H1 (cell line): ENCODE results near the gene SVOPL. TPM values are rescaled to one million over a fixed set of nuclear protein-coding genes. Genes with fewer than 3 reads are reported as not detected.

ENCODE experiments used
- CBX5 ChIP-seq: fragments of 300-800, 300-1000 bp; sonication (generic); IDR thresholded peaks from 2 replicates; pipeline ENCODE4 v1.7.1; 2016; ENCODE audit warnings: antibody characterized with exemption, low read length, low read depth
- CREB1 ChIP-seq: IDR thresholded peaks from 2 replicates; pipeline ENCODE4 v1.6.1; 2012; ENCODE audit warnings: inconsistent platforms
- SRF ChIP-seq: IDR thresholded peaks from 2 replicates; pipeline ENCODE4 v1.6.1; 2011; ENCODE audit warnings: mild to moderate bottlenecking, low read depth, low read length, moderate library complexity
- polyA plus RNA-seq, 7 experiments: library from polyadenylated mRNA; depleted of rRNA in 3 of 7; stranded (reverse) in 5 of 7; unstranded in 2 of 7; fragments of >200 nt in 5 of 7; fragments of 200-250 nt in 2 of 7; gene quantifications; 1 replicate in 5 of 7; 2 replicates in 1 of 7; 4 replicates in 1 of 7; pipeline versions ENCODE4 v1.2.1 to v1.2.3, GENCODE V29; 2011 to 2013; ENCODE audit warnings: missing spikeins in 2 of 7, mixed read lengths in 2 of 7
- total RNA-seq: library from RNA; stranded (reverse); fragmentation: NEBNext Ultra II Directional; extraction: Animal tissue kit (Norgen Biotek cat#: 25700); gene quantifications from 2 replicates; pipeline ENCODE4 v1.2.1, GENCODE V29; 2021

SVOPL gene
- total and polyA plus RNA-seq, 2 of the 8 experiments (the other 6 are each of a cell fraction or from before 2014, with no cell fraction given): 1.1 to 1.4 TPM

DNA sequence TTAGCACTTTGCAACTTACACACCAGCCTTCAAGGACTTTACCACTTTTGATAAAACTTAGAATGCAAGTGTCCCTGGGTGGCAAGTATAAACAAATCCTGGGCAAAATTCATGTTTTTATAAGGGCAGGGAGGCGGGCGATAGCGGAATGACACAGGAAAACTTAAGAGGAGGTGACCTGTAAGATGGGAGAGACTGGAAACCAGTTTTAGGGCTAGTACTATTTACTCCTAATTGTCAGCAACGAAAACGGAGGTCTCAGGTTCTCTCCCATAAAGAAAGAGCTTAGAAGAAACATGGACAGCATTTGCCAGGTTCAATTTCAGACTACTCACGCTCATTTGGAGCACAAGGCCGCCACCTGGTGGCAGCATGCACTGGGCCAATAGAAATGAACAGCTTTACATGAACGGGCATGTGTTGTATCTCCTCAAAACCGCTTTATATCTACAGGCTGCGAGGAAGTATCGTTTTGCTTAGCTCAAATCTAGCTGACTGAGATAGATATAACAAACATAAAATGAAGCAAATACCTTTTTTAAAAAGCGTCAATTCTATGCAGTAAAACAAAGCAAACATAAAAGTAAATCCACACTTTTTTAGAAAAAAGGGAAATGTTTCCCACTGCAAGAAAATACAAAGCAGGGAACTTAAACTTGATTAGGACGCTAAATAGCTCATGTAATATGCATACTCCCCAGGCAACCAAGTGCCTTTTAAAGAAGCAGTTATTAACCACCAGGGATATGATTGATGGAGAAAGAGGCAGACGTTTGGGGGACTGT lies 37.6 kb upstream of the SVOPL start (continued):
- TF ChIP-seq CBX5 (no peak), CREB1 (no peak), SRF (0 out of 2 replicates have a peak, but pooled peaks have one; percentile 17)
- TF ChIP-seq, all 59 proteins: peak for 7
